Chondrocyte (in vitro differentiated cells): ENCODE results near the gene CPNE2. TPM values are rescaled to one million over a fixed set of nuclear protein-coding genes. Genes with fewer than 3 reads are reported as not detected.

Experiments used
- DNase-seq: peaks from one replicate; pipeline ENCODE4 v3.0.0; 2021; ENCODE audit warnings: mixed read lengths, low spot score
- H3K27ac Mint-ChIP-seq: one replicate; pipeline ENCODE4 v1.8.0; 2021; ENCODE audit warnings: mild to moderate bottlenecking, moderate library complexity, mixed read lengths; ENCODE audit not compliant: unreplicated experiment
- H3K27me3 Mint-ChIP-seq: 2 replicates; pipeline ENCODE4 v1.8.0; 2021; ENCODE audit warnings: low read depth, mixed read lengths
- H3K36me3 Mint-ChIP-seq: 2 replicates; pipeline ENCODE4 v1.8.0; 2021; ENCODE audit warnings: low read depth, mixed read lengths
- H3K4me1 Mint-ChIP-seq: 2 replicates; pipeline ENCODE4 v1.8.0; 2021; ENCODE audit warnings: low read depth, mild to moderate bottlenecking, mixed read lengths
- H3K4me3 Mint-ChIP-seq: one replicate; pipeline ENCODE4 v1.8.0; 2021; ENCODE audit warnings: mild to moderate bottlenecking, moderate library complexity, mixed read lengths; ENCODE audit not compliant: unreplicated experiment
- H3K9me3 Mint-ChIP-seq: 2 replicates; pipeline ENCODE4 v1.8.0; 2021; ENCODE audit warnings: low read depth, mixed read lengths
- CTCF ChIP-seq: fragments of 200-600 bp; sonication (generic); IDR thresholded peaks from 2 replicates; pipeline ENCODE4 v1.5.0; 2021; ENCODE audit warnings: antibody characterized with exemption, mild to moderate bottlenecking, moderate library complexity
- total RNA-seq: library from RNA; stranded (reverse); gene quantifications from 3 replicates; pipeline ENCODE4 v1.2.1, GENCODE V29; 2021

Gene CPNE2
- total RNA-seq, 1 donor from 2014 or later: 21.8 TPM

DNA sequence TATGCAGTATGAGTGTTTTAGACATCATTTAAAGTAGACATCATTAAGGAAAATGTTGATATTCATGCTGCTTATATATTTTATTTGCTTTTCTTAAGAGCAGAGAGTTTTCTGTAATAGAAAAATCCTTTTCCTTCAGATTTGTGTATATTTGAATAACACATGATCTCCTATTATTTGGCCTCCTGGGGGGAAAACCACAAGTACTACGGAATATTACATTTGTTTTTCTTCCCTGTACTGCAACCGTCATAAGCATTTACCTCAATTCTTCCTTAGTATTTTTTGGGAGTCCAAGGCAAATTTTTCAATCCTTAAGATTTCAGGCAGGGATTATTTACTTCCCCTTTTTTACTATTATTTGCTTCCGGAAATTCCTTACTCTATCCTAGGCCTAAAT, 99.8 kb downstream of the CPNE2 start:
- Mint-ChIP-seq H3K27ac (peak overlapping the region; percentile 88), H3K27me3 (no peaks in the 10 kb centered on the region), H3K9me3 (no peaks in the 10 kb centered on the region), H3K4me1 (peaks cover 86% of the 10 kb centered on the region), H3K4me3 (peak overlapping the region; percentile 22), H3K36me3 (no peaks in the 10 kb centered on the region)
- DNase-seq: no peak
- TF ChIP-seq CTCF: no peak

GRCh38 chr16:57192720-57193486, 100.5 kb downstream of the CPNE2 start:
- peak overlapping the region; percentile 34 for H3K4me3 Mint-ChIP-seq
- TF ChIP-seq CTCF: no peak
- no peaks in the 10 kb centered on the region for H3K9me3 Mint-ChIP-seq
- H3K27ac Mint-ChIP-seq: peak overlapping the region; percentile 88
- DNase-seq: no peak
- H3K27me3 Mint-ChIP-seq: no peaks in the 10 kb centered on the region
- no peaks in the 10 kb centered on the region for H3K36me3 Mint-ChIP-seq
- H3K4me1 Mint-ChIP-seq: peaks cover 79% of the 10 kb centered on the region

GRCh38 chr16:57194512-57194911, 102.1 kb downstream of the CPNE2 start:
- Mint-ChIP-seq H3K9me3 (no peaks in the 10 kb centered on the region), H3K4me1 (peaks cover 73% of the 10 kb centered on the region), H3K27me3 (no peaks in the 10 kb centered on the region), H3K27ac (peak overlapping the region; percentile 88), H3K36me3 (peaks cover 3% of the 10 kb centered on the region), H3K4me3 (peak overlapping the region; percentile 4)
- no peak for TF ChIP-seq CTCF
- DNase-seq: no peak

- no peak overlapping the region for H3K4me3 Mint-ChIP-seq
- H3K27me3 Mint-ChIP-seq: no peaks in the 10 kb centered on the region
- no peak for DNase-seq
- peak overlapping the region; percentile 73 for H3K27ac Mint-ChIP-seq
- peaks cover 58% of the 10 kb centered on the region for H3K4me1 Mint-ChIP-seq
- peaks cover 3% of the 10 kb centered on the region for H3K36me3 Mint-ChIP-seq
- TF ChIP-seq CTCF: no peak
- H3K9me3 Mint-ChIP-seq: no peaks in the 10 kb centered on the region
These were observed 103.9 kb downstream of the CPNE2 start for GRCh38 chr16:57196286-57196685.

GRCh38 chr16:57196753-57197152, 104.4 kb downstream of the CPNE2 start:
- no peak for TF ChIP-seq CTCF
- H3K4me1 Mint-ChIP-seq: peaks cover 53% of the 10 kb centered on the region
- H3K4me3 Mint-ChIP-seq: no peak overlapping the region
- no peak for DNase-seq
- H3K36me3 Mint-ChIP-seq: peaks cover 3% of the 10 kb centered on the region
- no peaks in the 10 kb centered on the region for H3K9me3 Mint-ChIP-seq
- H3K27me3 Mint-ChIP-seq: no peaks in the 10 kb centered on the region
- H3K27ac Mint-ChIP-seq: peak overlapping the region; percentile 66

Other genes with a start within 250 kb of the CPNE2 start
- not detected in 3 replicates for gene SLC12A3, start 227.4 kb upstream of the CPNE2 start, total RNA-seq
- gene HERPUD1, start 160.4 kb upstream of the CPNE2 start, total RNA-seq: 146 to 236 TPM (median 223 TPM) in 3 replicates
- not detected in 3 replicates for gene CETP, start 130.6 kb upstream of the CPNE2 start, total RNA-seq
- gene NLRC5, start 103.0 kb upstream of the CPNE2 start, total RNA-seq: 6.3 to 10.7 TPM (median 6.6 TPM) in 3 replicates
- 51.3 to 65.5 TPM (median 56.8 TPM) in 3 replicates for gene PSME3IP1, start 93.5 kb downstream of the CPNE2 start, total RNA-seq
- gene RSPRY1, start 93.7 kb downstream of the CPNE2 start, total RNA-seq: 38.9 to 48.7 TPM (median 42.6 TPM) in 3 replicates
- gene ARL2BP, start 152.7 kb downstream of the CPNE2 start, total RNA-seq: 69.5 to 89.1 TPM (median 70.1 TPM) in 3 replicates
- gene PLLP, start 192.1 kb downstream of the CPNE2 start, total RNA-seq: 0.02 TPM in 1 of 3 replicates, not detected in the others